Smooth muscle cell (in vitro differentiated cells): ENCODE measurements around the gene DFFB. TPM values are rescaled to one million over a fixed set of nuclear protein-coding genes. Genes with fewer than 3 reads are reported as not detected.

ENCODE experiments used
- DNase-seq: peaks from one replicate; lab custom pipeline; 2025; ENCODE audit not compliant: unreplicated experiment; lab: John Stamatoyannopoulos, UW
- H2AFZ ChIP-seq: fragments of 200-600 bp; sonication (generic); 2 replicates; pipeline ENCODE4 v1.6.0; 2016; ENCODE audit warnings: antibody characterized with exemption, low read depth, mild to moderate bottlenecking
- H3F3A ChIP-seq: fragments of 200-600 bp; sonication (generic); 2 replicates; pipeline ENCODE4 v1.6.0; 2017; ENCODE audit warnings: antibody characterized with exemption, low read depth
- H3K27ac ChIP-seq: fragments of 200-600 bp; sonication (generic); 2 replicates; pipeline ENCODE4 v1.5.1; 2016; ENCODE audit warnings: low read depth, mild to moderate bottlenecking
- H3K27me3 ChIP-seq: fragments of 200-600 bp; sonication (generic); 2 replicates; pipeline ENCODE4 v1.6.1; 2016; ENCODE audit warnings: low read depth, mild to moderate bottlenecking
- H3K36me3 ChIP-seq: fragments of 200-600 bp; sonication (generic); 2 replicates; pipeline ENCODE4 v1.5.1; 2016; ENCODE audit warnings: low read depth
- H3K4me1 ChIP-seq: fragments of 200-600 bp; sonication (generic); 2 replicates; pipeline ENCODE4 v1.5.1; 2016; ENCODE audit warnings: low read depth
- H3K4me2 ChIP-seq: fragments of 200-600 bp; sonication (generic); 2 replicates; pipeline ENCODE4 v1.6.0; 2016; ENCODE audit warnings: mild to moderate bottlenecking
- H3K4me3 ChIP-seq: fragments of 200-600 bp; sonication (generic); 2 replicates; pipeline ENCODE4 v1.5.1; 2016; ENCODE audit warnings: mild to moderate bottlenecking
- H3K79me2 ChIP-seq: fragments of 200-600 bp; sonication (generic); 2 replicates; pipeline ENCODE4 v1.6.0; 2016; ENCODE audit warnings: low read depth, mild to moderate bottlenecking
- H3K9ac ChIP-seq: fragments of 200-600 bp; sonication (generic); 2 replicates; pipeline ENCODE4 v1.6.0; 2016; ENCODE audit warnings: low read depth
- H3K9me3 ChIP-seq: fragments of 200-600 bp; sonication (generic); replicated peaks from 2 replicates; pipeline ENCODE4 v1.5.1; 2016; ENCODE audit warnings: low read depth
- H4K20me1 ChIP-seq: fragments of 200-600 bp; sonication (generic); 2 replicates; pipeline ENCODE4 v1.6.0; 2016; ENCODE audit warnings: low read depth
- WGBS: methylation state at CpG from one replicate; pipeline ENCODE4 v1.1.7; 2016; ENCODE audit warnings: low lambda C conversion rate; 5-methylcytosine and 5-hydroxymethylcytosine counted together
- polyA plus RNA-seq: library from polyadenylated mRNA; unstranded; fragments of >200 nt; fragmentation: Nextera tagmentation; extraction: Ambion mirVana; gene quantifications from 2 replicates; pipeline ENCODE4 v1.2.1, GENCODE V29; 2016
- total RNA-seq: library from RNA; depleted of rRNA; stranded (reverse); fragments of >200 nt; gene quantifications from 2 replicates; pipeline ENCODE4 v1.2.3, GENCODE V29; 2014
- TF ChIP-seq, protein P1 (sequence below): fragments of 200-600 bp; sonication (generic); IDR thresholded peaks from 2 replicates; pipeline ENCODE4 v1.5.1; 2017; ENCODE audit warnings: borderline replicate concordance, mild to moderate bottlenecking, antibody characterized with exemption; ENCODE audit not compliant: insufficient read depth, poor library complexity, severe bottlenecking

DFFB gene
- total and polyA plus RNA-seq, 2 experiments from 2014 or later: 3.3 to 4.5 TPM

DNA sequence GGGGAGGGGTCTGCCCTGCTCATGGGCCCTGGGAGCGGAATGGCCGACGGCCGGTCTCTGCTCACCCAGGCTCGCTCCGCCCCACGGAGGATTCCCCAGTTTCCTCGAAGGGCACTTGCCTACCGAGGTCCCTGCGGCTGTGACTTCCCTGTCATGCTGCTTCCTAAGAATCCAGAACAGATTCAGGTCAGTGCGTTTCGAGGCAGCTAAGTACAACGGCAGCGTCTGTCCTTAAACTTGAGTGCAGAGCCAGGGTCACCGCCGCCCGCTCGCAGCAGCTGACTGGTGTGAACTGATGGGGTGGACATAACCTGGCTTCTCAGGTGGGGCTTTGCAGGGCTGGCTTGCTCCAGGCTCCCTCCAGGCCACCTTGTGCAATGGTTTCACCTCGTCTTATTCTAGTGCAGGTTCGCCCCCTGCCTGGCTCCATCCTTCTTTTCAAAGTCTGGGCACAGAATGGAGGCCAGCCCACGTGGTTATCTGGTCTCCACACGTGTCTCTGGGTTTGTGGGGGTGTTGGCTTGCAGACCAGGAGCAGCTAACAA, 50.4 kb downstream of the DFFB start:
- no peaks in the 10 kb centered on the region for H3K36me3 ChIP-seq
- no peaks in the 10 kb centered on the region for H3K4me1 ChIP-seq
- H4K20me1 ChIP-seq: no peaks in the 10 kb centered on the region
- H3K79me2 ChIP-seq: no peaks in the 10 kb centered on the region
- H3K27ac ChIP-seq: no peak overlapping the region
- no peak overlapping the region for H3K4me3 ChIP-seq
- H3K9me3 ChIP-seq: no peaks in the 10 kb centered on the region
- DNase-seq: no peak
- no peak overlapping the region for H3K4me2 ChIP-seq
- H2AFZ ChIP-seq: no peak overlapping the region
- WGBS: 85% methylated on average over 22 of the region's 22 CpGs
- no peaks in the 10 kb centered on the region for H3K27me3 ChIP-seq
- TF ChIP-seq, protein P1, sequence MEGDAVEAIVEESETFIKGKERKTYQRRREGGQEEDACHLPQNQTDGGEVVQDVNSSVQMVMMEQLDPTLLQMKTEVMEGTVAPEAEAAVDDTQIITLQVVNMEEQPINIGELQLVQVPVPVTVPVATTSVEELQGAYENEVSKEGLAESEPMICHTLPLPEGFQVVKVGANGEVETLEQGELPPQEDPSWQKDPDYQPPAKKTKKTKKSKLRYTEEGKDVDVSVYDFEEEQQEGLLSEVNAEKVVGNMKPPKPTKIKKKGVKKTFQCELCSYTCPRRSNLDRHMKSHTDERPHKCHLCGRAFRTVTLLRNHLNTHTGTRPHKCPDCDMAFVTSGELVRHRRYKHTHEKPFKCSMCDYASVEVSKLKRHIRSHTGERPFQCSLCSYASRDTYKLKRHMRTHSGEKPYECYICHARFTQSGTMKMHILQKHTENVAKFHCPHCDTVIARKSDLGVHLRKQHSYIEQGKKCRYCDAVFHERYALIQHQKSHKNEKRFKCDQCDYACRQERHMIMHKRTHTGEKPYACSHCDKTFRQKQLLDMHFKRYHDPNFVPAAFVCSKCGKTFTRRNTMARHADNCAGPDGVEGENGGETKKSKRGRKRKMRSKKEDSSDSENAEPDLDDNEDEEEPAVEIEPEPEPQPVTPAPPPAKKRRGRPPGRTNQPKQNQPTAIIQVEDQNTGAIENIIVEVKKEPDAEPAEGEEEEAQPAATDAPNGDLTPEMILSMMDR: no peak
- no peaks in the 10 kb centered on the region for H3F3A ChIP-seq
- H3K9ac ChIP-seq: no peak overlapping the region

DNA sequence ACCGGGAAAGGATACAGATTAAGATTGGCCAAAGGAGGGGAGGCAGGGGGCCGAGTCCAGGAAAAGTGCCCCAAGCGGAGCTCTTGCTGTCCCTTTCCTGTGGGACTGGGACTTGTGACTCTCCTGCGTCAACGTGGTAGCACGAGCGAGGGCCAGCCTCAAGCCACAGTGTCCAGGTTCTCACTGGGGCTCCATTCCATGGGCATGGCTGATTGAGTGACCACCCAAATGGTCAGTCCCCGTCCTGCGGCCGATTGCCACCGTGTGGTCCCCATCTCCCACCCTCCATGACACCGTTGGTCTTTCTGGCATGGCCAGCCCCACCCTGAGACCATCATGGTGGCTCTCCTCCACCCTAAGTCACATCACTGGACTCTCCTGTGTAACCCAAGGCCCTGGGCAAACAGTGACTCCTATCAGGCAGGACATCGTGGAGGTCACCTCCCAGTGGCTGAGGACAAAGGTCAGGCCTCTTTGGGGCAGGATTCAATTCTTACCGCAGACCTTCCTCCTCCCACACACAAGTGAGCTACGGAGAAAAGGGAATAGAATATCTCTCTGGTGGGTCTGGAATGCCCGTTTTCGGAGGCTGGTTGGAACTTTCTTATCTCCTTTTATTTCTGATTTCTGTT, 51.7 kb downstream of the DFFB start:
- Histone ChIP-seq H3K79me2 (no peaks in the 10 kb centered on the region), H3K4me2 (no peak overlapping the region), H4K20me1 (no peaks in the 10 kb centered on the region), H3K9me3 (no peaks in the 10 kb centered on the region), H3F3A (no peaks in the 10 kb centered on the region), H3K36me3 (no peaks in the 10 kb centered on the region), H3K4me3 (no peak overlapping the region), H3K9ac (no peak overlapping the region), H3K27ac (no peak overlapping the region), H2AFZ (no peak overlapping the region), H3K27me3 (no peaks in the 10 kb centered on the region), H3K4me1 (no peaks in the 10 kb centered on the region)
- WGBS: 86% methylated on average over 17 of the region's 17 CpGs
- TF ChIP-seq, protein P1: no peak
- DNase-seq: no peak

DNA sequence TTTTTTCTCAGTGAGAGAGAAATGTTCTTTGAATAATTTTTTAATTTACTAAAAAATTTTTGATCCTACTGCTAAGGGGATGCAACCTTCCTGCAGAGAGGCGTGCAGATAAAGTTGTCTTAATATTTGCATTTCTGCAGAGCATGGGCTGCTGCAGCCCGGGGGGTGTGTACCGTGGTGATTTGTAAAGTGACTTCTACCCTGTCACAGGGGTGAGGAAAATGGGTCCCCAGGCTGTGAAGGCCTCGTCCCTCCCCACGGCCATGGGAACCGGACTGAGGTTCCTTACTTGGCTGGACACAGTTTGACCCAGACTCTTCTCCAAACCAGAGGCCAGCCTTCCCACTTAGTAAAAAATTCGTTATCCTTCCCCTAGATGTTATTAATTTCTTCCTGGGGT, 52.3 kb downstream of the DFFB start:
- H2AFZ ChIP-seq: no peak overlapping the region
- no peak overlapping the region for H3K27ac ChIP-seq
- no peaks in the 10 kb centered on the region for H4K20me1 ChIP-seq
- H3K27me3 ChIP-seq: no peaks in the 10 kb centered on the region
- no peak overlapping the region for H3K4me2 ChIP-seq
- H3K79me2 ChIP-seq: no peaks in the 10 kb centered on the region
- 85% methylated on average over 7 of the region's 7 CpGs for WGBS
- TF ChIP-seq, protein P1: no peak
- no peaks in the 10 kb centered on the region for H3F3A ChIP-seq
- no peaks in the 10 kb centered on the region for H3K9me3 ChIP-seq
- H3K9ac ChIP-seq: no peak overlapping the region
- no peaks in the 10 kb centered on the region for H3K36me3 ChIP-seq
- H3K4me3 ChIP-seq: no peak overlapping the region
- no peak for DNase-seq
- no peaks in the 10 kb centered on the region for H3K4me1 ChIP-seq
